ENCODE measurements around the gene SPATA6L.
"Not testable (repeated sequence)": the region's sequence is repeated elsewhere in the genome, so short reads cannot be mapped to it uniquely, and the experiment has no call there.

Gene SPATA6L

GRCh38 chr9:4674783-4675182 is 8.5 kb upstream of the SPATA6L start:
- DNase-seq = no peak

- DNase-seq = no peak
Measured at GRCh38 chr9:4671737-4672136, 5.5 kb upstream of the SPATA6L start.

- no peak for DNase-seq
Measured at GRCh38 chr9:4670591-4670990, 4.3 kb upstream of the SPATA6L start.

GRCh38 chr9:4669890-4670289 is 3.6 kb upstream of the SPATA6L start:
- no peak for DNase-seq

- DNase-seq = no peak
Measured at GRCh38 chr9:4668604-4669003, 2.3 kb upstream of the SPATA6L start.

- DNase-seq = no peak
Measured at GRCh38 chr9:4667681-4668080, 1.4 kb upstream of the SPATA6L start.

- peak; percentile 34 for DNase-seq
Measured at GRCh38 chr9:4665357-4665756, 923 bp downstream of the SPATA6L start.

- no peak for DNase-seq
Measured at GRCh38 chr9:4663956-4664355, 2.3 kb downstream of the SPATA6L start.

GRCh38 chr9:4662989-4663792 is 3.1 kb downstream of the SPATA6L start:
- DNase-seq = peak; percentile 45

- DNase-seq = peak; percentile 95
Measured at GRCh38 chr9:4662108-4662988, 3.9 kb downstream of the SPATA6L start, which contains the start of gene PLPP6. TSS of gene PLPP6 (plus strand) at chr9:4662294. CDS start at chr9:4662376, 82 bp downstream.

- DNase-seq = no peak
Measured at GRCh38 chr9:4661611-4662010, 4.7 kb downstream of the SPATA6L start.

GRCh38 chr9:4661165-4661564 is 5.1 kb downstream of the SPATA6L start:
- DNase-seq = no peak

- DNase-seq = not testable (repeated sequence)
Measured at GRCh38 chr9:4660665-4661064, 5.6 kb downstream of the SPATA6L start.

GRCh38 chr9:4657426-4658159 is 8.7 kb downstream of the SPATA6L start:
- DNase-seq = peak; percentile 44

GRCh38 chr9:4656621-4657020 is 9.7 kb downstream of the SPATA6L start:
- DNase-seq = no peak

- not testable (repeated sequence) for DNase-seq
Measured at GRCh38 chr9:4656196-4656595, 10.1 kb downstream of the SPATA6L start.

- no peak for DNase-seq
Measured at GRCh38 chr9:4654538-4654937, 11.7 kb downstream of the SPATA6L start.

GRCh38 chr9:4654084-4654483 is 12.2 kb downstream of the SPATA6L start:
- no peak for DNase-seq

GRCh38 chr9:4642351-4642750 is 23.9 kb downstream of the SPATA6L start:
- DNase-seq = no peak

- no peak for DNase-seq
Measured at GRCh38 chr9:4640027-4640426, 26.3 kb downstream of the SPATA6L start.

GRCh38 chr9:4639420-4639819 is 26.9 kb downstream of the SPATA6L start:
- no peak for DNase-seq

- no peak for DNase-seq
Measured at GRCh38 chr9:4638968-4639367, 27.3 kb downstream of the SPATA6L start.

GRCh38 chr9:4630836-4631235 is 35.4 kb downstream of the SPATA6L start:
- DNase-seq = no peak

Measured in NCI-H774 (cell line).